Heart left ventricle (tissue), 13 donors: ENCODE measurements around the gene IST1.

Experiments used
- POLR2A ChIP-seq, 2 donors: fragments of 450-650 bp; IDR thresholded peaks; one replicate each; pipeline ENCODE4 v1.6.1; 2017; ENCODE audit warnings: antibody characterized with exemption in 2 of 2, mild to moderate bottlenecking in 2 of 2, moderate library complexity in 2 of 2
- TF ChIP-seq, protein P1 (sequence below), 12 donors: fragments of 200-600 bp; sonication (generic) in 4 of 12; IDR thresholded peaks; one replicate each; pipeline versions ENCODE4 v1.5.0 to v1.8.0; 2018 to 2022; ENCODE audit warnings: antibody characterized with exemption in 12 of 12, mild to moderate bottlenecking in 5 of 12
- donor health status: ischemic (EF 13 %, LVEDD 7.1; RV severe dilation, severe dysfunction).
- donor health status: DM: no; HTN: yes; CAD: no.
- donor health status: DM: no; HTN: no; CAD: no.
- donor health status: ischemic (EF 25% LVEDD 6.9; RV normal size, moderate dysfunction).
- donor health status: ischemic (EF 25% LVEDD 5.7; RV mildly dilated, moderate dysfunction).
- donor health status: ischemic (EF 35%, LVEDD 5.7; RV mildly dilated, moderate dysfunction).
- donor health status: nonischemic (EF 11% LVEDD 7.7; RV severe dilation, severe dysfunction).
- donor health status: DM: yes; HTN: yes; CAD: no.
- donor health status: PGD.
- donor health status: ischemic (EF 29% LVEDD 5.4; RV normal size, mild dysfunction).
- donor health status: nonischemic (EF 23%, LVEDD 6.1; RV moderate dilation, normal function).

DNA sequence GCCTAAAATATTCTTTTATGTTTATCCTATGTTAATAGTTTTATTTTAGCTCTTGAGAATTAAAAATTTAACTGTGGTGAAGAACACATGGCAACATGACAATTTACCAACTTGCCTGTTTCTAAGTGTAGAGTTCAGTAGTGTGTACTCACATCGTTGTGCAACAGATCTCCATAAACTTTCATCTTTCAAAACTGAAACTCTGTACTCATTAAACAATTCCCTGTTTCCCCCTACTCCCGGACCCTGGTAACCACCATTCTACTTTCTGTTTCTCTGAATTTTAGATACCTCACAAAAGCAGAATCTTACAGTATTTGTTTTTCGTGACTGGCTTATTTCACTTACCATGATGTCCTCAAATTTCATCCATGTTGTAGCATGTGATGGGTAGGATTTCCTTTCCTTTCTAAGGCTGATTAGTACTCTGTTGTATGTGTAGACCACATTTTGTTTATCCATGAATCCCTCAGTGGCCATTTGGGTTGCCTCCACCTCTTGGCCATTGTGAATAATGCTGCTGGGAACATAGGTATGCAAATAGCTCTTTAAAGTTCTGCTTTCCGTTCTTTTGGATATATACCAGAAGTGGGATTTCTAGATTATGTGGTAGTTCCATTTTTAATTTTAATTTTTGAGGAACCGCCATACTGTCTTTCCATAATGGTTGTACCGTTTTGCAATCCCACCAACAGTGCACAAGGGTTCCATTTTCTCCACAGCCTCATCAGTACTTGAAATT is 17.4 kb downstream of the IST1 start:
- TF ChIP-seq POLR2A (IDR thresholded peaks at IDR 0.05) = no peak
- TF ChIP-seq, protein P1, sequence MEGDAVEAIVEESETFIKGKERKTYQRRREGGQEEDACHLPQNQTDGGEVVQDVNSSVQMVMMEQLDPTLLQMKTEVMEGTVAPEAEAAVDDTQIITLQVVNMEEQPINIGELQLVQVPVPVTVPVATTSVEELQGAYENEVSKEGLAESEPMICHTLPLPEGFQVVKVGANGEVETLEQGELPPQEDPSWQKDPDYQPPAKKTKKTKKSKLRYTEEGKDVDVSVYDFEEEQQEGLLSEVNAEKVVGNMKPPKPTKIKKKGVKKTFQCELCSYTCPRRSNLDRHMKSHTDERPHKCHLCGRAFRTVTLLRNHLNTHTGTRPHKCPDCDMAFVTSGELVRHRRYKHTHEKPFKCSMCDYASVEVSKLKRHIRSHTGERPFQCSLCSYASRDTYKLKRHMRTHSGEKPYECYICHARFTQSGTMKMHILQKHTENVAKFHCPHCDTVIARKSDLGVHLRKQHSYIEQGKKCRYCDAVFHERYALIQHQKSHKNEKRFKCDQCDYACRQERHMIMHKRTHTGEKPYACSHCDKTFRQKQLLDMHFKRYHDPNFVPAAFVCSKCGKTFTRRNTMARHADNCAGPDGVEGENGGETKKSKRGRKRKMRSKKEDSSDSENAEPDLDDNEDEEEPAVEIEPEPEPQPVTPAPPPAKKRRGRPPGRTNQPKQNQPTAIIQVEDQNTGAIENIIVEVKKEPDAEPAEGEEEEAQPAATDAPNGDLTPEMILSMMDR (IDR thresholded peaks at IDR 0.05) = no peak
